Gastroesophageal sphincter (tissue), 4 donors: Measurements from ENCODE around the gene PRRX2. TPM values are rescaled to one million over a fixed set of nuclear protein-coding genes. Genes with fewer than 3 reads are reported as not detected.
A peak's percentile ranks its signal among the peaks of the same experiment; 100 is the strongest.
"Not testable (repeated sequence)": the region's sequence is repeated elsewhere in the genome, so short reads cannot be mapped to it uniquely, and the experiment has no call there.

ENCODE experiments used
- ATAC-seq: fragments of 150-250 bp; one replicate; pipeline ENCODE4 v1.9.1; 2016; ENCODE audit warnings: mild to moderate bottlenecking, moderate library complexity
- H3K27ac ChIP-seq, 4 donors: fragments of 200-600 bp; sonication (generic) in 3 of 4; 1 replicate in 3 of 4; 2 replicates in 1 of 4; pipeline ENCODE4 v1.5.1; 2016 to 2019
- H3K27me3 ChIP-seq: fragments of 200-600 bp; sonication (generic); one replicate; pipeline ENCODE4 v1.5.1; 2019
- H3K36me3 ChIP-seq, 2 donors: fragments of 200-600 bp; sonication (generic); one replicate each; pipeline ENCODE4 v1.5.1; 2019; ENCODE audit warnings: control low read depth in 1 of 2
- H3K4me1 ChIP-seq, 3 donors: fragments of 200-600 bp; sonication (generic); 1 replicate in 2 of 3; 2 replicates in 1 of 3; pipeline ENCODE4 v1.5.1; 2016 to 2019; ENCODE audit warnings: control low read depth in 2 of 3
- H3K4me3 ChIP-seq, 2 donors: fragments of 200-600 bp; sonication (generic); one replicate each; pipeline ENCODE4 v1.5.1; 2019; ENCODE audit warnings: mild to moderate bottlenecking in 1 of 2, moderate library complexity in 1 of 2
- H3K9me3 ChIP-seq, 3 donors: fragments of 200-600 bp; sonication (generic); one replicate each; pipeline ENCODE4 v1.5.1; 2017 to 2019; ENCODE audit warnings: control low read depth in 2 of 3
- EP300 ChIP-seq: sonication (generic); formaldehyde crosslinking; IDR thresholded peaks from one replicate; pipeline ENCODE4 v1.6.1; 2017; ENCODE audit warnings: antibody characterized with exemption, mild to moderate bottlenecking
- POLR2A ChIP-seq, 2 donors: fragments of 450-650 bp; IDR thresholded peaks; one replicate each; pipeline ENCODE4 v1.6.1; 2017; ENCODE audit warnings: antibody characterized with exemption in 2 of 2, mild to moderate bottlenecking in 2 of 2, moderate library complexity in 1 of 2
- POLR2AphosphoS5 ChIP-seq: sonication (generic); formaldehyde crosslinking; IDR thresholded peaks from one replicate; pipeline ENCODE4 v1.6.1; 2017; ENCODE audit warnings: antibody characterized with exemption
- WGBS, 2 donors: methylation state at CpG; one replicate each; pipeline ENCODE4 v1.1.5; 2018; ENCODE audit warnings: low coverage in 1 of 2; 5-methylcytosine and 5-hydroxymethylcytosine counted together
- total RNA-seq, 4 donors: library from RNA; depleted of rRNA; stranded (reverse); fragments of >200 nt; gene quantifications; one replicate each; pipeline ENCODE4 v1.1.0, GENCODE V29; 2016
- TF ChIP-seq, protein P1 (sequence below), 4 experiments: fragments of 200-600 bp in 2 of 4; fragments of 450-650 bp in 2 of 4; sonication (generic) in 1 of 4; IDR thresholded peaks; one replicate each; pipeline ENCODE4 v1.5.1; 2017 to 2019; ENCODE audit warnings: antibody characterized with exemption in 4 of 4, mild to moderate bottlenecking in 2 of 4, moderate library complexity in 2 of 4

PRRX2 gene
- total RNA-seq, 4 donors from 2014 or later = 0.93 to 12.1 (median 7.1) TPM

DNA sequence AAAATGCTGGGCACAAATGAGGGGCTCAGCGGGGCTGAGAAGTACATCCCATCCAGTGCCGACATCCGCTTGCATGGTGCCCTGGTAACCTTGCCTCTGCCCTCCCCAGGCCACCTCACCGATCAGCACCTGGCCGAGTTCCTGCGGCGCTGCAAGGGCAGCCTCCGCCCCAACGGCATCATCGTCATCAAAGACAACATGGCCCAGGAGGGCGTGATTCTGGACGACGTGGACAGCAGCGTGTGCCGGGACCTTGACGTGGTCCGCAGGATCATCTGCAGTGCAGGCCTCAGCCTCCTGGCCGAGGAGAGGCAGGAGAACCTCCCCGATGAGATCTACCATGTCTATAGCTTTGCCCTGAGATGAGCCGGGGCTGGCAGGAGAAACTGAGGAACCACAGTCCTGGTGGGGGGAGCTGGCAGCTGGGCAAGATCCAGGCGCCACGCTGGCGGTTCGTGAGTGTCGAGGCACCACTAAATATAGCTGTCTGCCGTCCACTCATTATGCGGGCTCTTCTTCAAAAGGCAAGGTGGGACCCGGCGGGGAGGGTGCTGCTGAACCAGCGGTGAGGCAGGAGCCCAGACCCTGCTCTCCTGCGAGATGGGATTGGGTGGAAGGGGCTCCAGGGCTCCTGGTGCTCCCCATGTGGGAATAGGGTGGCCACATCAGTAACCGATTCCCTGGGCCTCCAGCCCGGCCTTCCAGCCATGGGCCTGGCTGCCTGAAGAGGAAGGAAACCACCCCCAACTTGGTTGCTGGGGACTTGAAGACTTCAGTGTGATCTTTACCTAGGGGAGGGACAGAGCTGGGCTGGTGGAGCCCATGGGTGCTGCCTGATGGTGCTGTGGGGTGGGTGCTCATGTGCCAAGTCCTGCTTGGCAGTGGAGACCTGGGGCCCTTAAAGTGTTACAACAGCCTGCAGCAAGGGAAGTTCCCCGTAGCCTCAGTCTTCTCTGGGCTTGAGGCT, 30.1 kb upstream of the PRRX2 start:
- ATAC-seq = no peak
- 100% methylated on average over 2 of the region's 34 CpGs; no CpG with 5 or more reads in 1 of the 2 donors for WGBS, 2 donors

DNA sequence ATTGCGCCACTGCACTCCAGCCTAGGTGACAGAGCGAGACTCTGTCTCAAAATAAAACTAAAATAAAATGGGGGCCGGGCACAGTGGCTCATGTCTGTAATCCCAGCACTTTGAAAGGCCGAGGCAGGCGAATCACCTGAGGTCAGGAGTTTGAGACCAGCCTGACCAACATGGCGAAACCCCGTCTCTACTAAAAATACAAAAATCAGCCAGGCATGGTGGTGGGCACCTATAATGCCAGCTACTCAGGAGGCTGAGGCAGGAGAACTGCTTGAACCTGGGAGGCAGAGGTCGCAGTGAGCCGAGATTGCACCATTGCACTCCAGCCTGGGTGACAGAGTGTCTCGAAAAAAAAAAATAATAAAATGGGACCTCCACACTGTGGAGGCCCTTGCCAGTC, 29.1 kb upstream of the PRRX2 start:
- Histone ChIP-seq H3K4me1 (peaks cover 3 to 53% (median 25%) of the 10 kb centered on the region in 3 donors), H3K36me3 (peaks cover 0 to 75% of the 10 kb centered on the region in 2 donors)
- ATAC-seq, H3K27ac ChIP-seq, H3K4me3 ChIP-seq, H3K27me3 ChIP-seq, H3K9me3 ChIP-seq: not testable (repeated sequence)
- WGBS, 2 donors = 85 to 93% methylated on average over 4 to 10 of the region's 10 CpGs

More for the DNA sequence above, 30.1 kb upstream of the PRRX2 start:
- Histone ChIP-seq H3K27ac (no peak overlapping the region), H3K4me3 (no peak overlapping the region), H3K4me1 (peaks cover 0 to 53% (median 25%) of the 10 kb centered on the region in 3 donors), H3K27me3 (no peaks in the 10 kb centered on the region), H3K36me3 (peaks cover 0 to 75% of the 10 kb centered on the region in 2 donors), H3K9me3 (no peaks in the 10 kb centered on the region)
- TF ChIP-seq POLR2A (IDR thresholded peaks at IDR 0.05) (no peak), POLR2AphosphoS5 (no peak), EP300 (no peak)
- TF ChIP-seq, protein P1, sequence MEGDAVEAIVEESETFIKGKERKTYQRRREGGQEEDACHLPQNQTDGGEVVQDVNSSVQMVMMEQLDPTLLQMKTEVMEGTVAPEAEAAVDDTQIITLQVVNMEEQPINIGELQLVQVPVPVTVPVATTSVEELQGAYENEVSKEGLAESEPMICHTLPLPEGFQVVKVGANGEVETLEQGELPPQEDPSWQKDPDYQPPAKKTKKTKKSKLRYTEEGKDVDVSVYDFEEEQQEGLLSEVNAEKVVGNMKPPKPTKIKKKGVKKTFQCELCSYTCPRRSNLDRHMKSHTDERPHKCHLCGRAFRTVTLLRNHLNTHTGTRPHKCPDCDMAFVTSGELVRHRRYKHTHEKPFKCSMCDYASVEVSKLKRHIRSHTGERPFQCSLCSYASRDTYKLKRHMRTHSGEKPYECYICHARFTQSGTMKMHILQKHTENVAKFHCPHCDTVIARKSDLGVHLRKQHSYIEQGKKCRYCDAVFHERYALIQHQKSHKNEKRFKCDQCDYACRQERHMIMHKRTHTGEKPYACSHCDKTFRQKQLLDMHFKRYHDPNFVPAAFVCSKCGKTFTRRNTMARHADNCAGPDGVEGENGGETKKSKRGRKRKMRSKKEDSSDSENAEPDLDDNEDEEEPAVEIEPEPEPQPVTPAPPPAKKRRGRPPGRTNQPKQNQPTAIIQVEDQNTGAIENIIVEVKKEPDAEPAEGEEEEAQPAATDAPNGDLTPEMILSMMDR (IDR thresholded peaks at IDR 0.05) = no peak

DNA sequence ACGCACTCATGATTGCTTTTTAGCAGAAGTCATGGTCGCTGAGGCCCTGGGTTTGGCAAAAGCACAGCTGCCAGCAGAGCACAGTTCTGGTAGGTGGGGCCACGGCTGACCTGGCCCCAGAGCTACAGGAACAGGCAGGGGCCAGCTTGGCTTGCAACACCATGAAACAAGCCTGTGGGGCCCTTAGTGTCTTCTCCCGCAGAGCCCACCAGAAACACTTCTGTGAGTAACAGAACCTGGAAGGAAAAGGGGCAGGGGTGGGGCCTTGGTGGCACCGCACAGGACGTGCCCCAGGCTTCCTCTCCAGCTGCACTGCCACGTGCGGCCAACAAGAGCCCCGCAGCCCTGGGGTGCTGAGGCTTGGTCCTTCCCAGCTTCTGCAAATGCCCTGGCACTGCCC, 28.3 kb upstream of the PRRX2 start:
- Histone ChIP-seq H3K27ac (no peak overlapping the region), H3K4me1 (peaks cover 3 to 47% (median 20%) of the 10 kb centered on the region in 3 donors), H3K9me3 (no peaks in the 10 kb centered on the region), H3K36me3 (peaks cover 0 to 74% of the 10 kb centered on the region in 2 donors), H3K27me3 (no peaks in the 10 kb centered on the region), H3K4me3 (no peak overlapping the region)
- TF ChIP-seq EP300 (no peak), POLR2AphosphoS5 (no peak), POLR2A (IDR thresholded peaks at IDR 0.05) (no peak)
- TF ChIP-seq, protein P1 (IDR thresholded peaks at IDR 0.05) = no peak
- 50% methylated on average over 1 of the region's 9 CpGs; no CpG with 5 or more reads in 1 of the 2 donors for WGBS, 2 donors
- ATAC-seq = no peak

DNA sequence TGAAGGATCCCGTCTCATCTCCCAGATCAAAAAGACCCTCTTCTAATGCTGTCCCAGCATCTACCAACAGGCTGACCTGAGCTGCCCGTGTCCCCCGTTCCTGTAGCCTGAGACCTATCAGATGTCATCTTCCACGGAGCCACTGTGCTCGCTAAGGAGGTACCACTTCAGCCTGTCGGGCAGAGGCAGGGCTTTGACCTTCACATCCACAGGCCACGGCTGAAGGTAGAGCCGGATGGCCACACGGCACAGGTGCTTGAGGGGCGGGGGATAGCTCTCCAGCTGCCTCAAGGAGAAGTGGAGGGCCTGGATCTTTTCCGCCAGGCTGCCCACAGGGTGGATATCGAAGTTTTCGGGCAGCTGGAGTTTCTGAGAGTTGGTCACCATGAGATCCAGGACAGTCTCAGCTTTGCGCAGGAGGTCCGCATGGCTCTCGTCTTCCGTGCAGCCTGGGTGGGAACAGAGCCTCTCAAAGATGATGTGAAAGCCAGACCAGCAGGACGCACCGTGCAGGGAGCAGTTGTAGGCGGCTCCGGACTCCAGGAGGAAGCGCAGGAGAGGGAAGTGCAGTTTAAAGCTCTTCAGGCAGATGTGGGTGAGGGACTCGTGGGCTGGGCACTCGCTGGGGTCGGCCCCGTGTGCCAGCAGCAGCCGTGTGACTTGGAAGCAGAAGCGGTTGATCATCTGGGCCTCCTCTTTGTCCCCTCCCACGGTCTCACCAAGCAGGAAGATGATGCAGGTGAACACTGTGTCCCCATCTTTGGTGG, 27.6 kb upstream of the PRRX2 start:
- Histone ChIP-seq H3K9me3 (no peaks in the 10 kb centered on the region), H3K27me3 (no peaks in the 10 kb centered on the region), H3K36me3 (peaks cover 0 to 66% of the 10 kb centered on the region in 2 donors), H3K4me1 (peaks cover 3 to 46% (median 20%) of the 10 kb centered on the region in 3 donors), H3K27ac (no peak overlapping the region), H3K4me3 (no peak overlapping the region)
- TF ChIP-seq POLR2A (IDR thresholded peaks at IDR 0.05) (no peak), EP300 (no peak), POLR2AphosphoS5 (no peak)
- TF ChIP-seq, protein P1 (IDR thresholded peaks at IDR 0.05) = no peak
- ATAC-seq = no peak
- WGBS, 2 donors = 67 to 80% methylated on average over 4 to 8 of the region's 29 CpGs

DNA sequence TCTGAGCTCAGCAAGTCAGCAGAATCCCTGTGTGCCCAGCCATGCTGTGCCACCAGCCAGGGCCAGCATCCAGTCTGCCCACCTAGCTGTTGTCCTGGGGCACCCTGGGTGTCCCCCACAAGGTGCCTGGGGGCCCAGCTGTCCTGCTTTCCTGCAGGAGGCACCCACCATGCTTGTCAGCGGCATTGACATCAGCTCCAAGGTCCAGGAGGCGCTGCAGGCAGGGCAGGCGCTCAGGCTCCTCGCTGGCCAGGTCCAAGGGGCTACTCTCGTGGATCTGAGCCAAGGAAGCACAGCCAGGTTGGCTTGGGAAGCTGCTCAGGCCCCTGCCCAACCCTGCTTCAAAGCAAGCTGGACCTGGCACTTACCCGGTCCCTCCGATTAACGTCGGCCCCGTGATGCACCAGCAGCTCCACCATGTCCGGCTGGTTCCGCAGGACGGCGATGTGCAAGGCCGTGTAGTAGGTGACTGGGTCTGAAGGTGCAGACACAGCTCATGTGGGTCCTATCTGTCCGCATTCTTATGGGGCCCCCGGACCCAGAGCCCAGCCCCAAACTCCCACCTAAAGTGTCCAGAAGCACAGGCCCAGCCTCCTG, 26.3 kb upstream of the PRRX2 start:
- Histone ChIP-seq H3K4me3 (no peak overlapping the region), H3K9me3 (no peaks in the 10 kb centered on the region), H3K36me3 (peaks cover 0 to 54% of the 10 kb centered on the region in 2 donors), H3K27ac (peak overlapping the region in 2 of 4 donors; percentile 90 to 91), H3K4me1 (peaks cover 3 to 42% (median 20%) of the 10 kb centered on the region in 3 donors), H3K27me3 (no peaks in the 10 kb centered on the region)
- no CpG with 5 or more reads among the region's 17 CpGs for WGBS, 2 donors
- TF ChIP-seq POLR2A (IDR thresholded peaks at IDR 0.05) = no peak
- TF ChIP-seq POLR2AphosphoS5 = no peak
- no peak for TF ChIP-seq EP300
- TF ChIP-seq, protein P1 (IDR thresholded peaks at IDR 0.05) = no peak
- ATAC-seq = no peak
